HepG2 (cell line): ENCODE results near the gene CFAP91. TPM values are rescaled to one million over a fixed set of nuclear protein-coding genes. Genes with fewer than 3 reads are reported as not detected.

Experiments
- ATAC-seq: fragments of 200-7000 bp; cut with Tn5 transposase; 3 replicates; pipeline ENCODE4 v1.9.1; 2020; ENCODE audit warnings: mild to moderate bottlenecking, moderate library complexity
- BruUV-seq: library from RNA; stranded (reverse); fragments of 400-500 nt; replicated peaks from 2 replicates; lab custom pipeline; 2021; lab: Mats Ljungman, UMichigan
- CTCF ChIA-PET: fragments of 300-600 bp; formaldehyde crosslinking; extraction: SDS; loops from one replicate; lab custom pipeline; 2021; ENCODE audit warnings: low total read pairs, inconsistent platforms, low intra/inter-chr PET ratio; lab: Yijun Ruan, JAX
- POLR2A ChIA-PET: fragments of 350-600 bp; sonication (Branson Sonifier 250); formaldehyde crosslinking; loops from one replicate; lab custom pipeline; 2020; ENCODE audit warnings: antibody characterized with exemption, inconsistent platforms; lab: Yijun Ruan, JAX
- DNase-seq: peaks from one replicate; pipeline ENCODE4 v3.0.0-alpha.2; 2015; ENCODE audit warnings: low spot score
- FAIRE-seq: peaks from 3 replicates; lab custom pipeline; 2011; peaks lifted over from hg19 to GRCh38; lab: Jason Lieb, UNC
- H2AFZ ChIP-seq: one replicate; pipeline ENCODE4 v1.6.1; 2011; ENCODE audit warnings: low read length, inconsistent platforms
- H3K27ac ChIP-seq: fragments of 300-600 bp; 3 replicates; pipeline ENCODE4 v1.8.0; 2011; ENCODE audit warnings: mixed run types, mild to moderate bottlenecking, mixed read lengths, low read length, inconsistent platforms; ENCODE audit not compliant: insufficient read depth; ENCODE audit errors: extremely low read length
- H3K27me3 ChIP-seq, 2 experiments: fragments of 200-600 bp in 1 of 2; 2 replicates in 1 of 2; 3 replicates in 1 of 2; pipeline versions ENCODE4 v1.6.0 to v1.8.0; 2011; ENCODE audit warnings: low read length in 2 of 2, mild to moderate bottlenecking in 2 of 2, moderate library complexity in 2 of 2, inconsistent platforms in 1 of 2; ENCODE audit not compliant: insufficient read depth in 2 of 2, control insufficient read depth in 1 of 2
- H3K36me3 ChIP-seq, 2 experiments: fragments of 200-600 bp in 1 of 2; replicated peaks in 1 of 2; 2 replicates in 1 of 2; 3 replicates in 1 of 2; pipeline versions ENCODE4 v1.5.1 to v1.8.0; 2011; ENCODE audit warnings: low read length in 2 of 2, inconsistent platforms in 1 of 2; ENCODE audit not compliant: insufficient read depth in 2 of 2, control insufficient read depth in 1 of 2
- H3K4me1 ChIP-seq: 2 replicates; pipeline ENCODE4 v1.5.1; 2012; ENCODE audit warnings: low read length, inconsistent platforms; ENCODE audit not compliant: insufficient read depth
- H3K4me2 ChIP-seq: 2 replicates; pipeline ENCODE4 v1.6.0; 2011; ENCODE audit warnings: low read depth, low read length, inconsistent platforms
- H3K4me3 ChIP-seq, 3 experiments: fragments of 200-600 bp in 1 of 3; sonication (generic), shearing (Covaris generic) in 1 of 3; replicated peaks in 1 of 3; 2 replicates each; pipeline ENCODE4 v1.5.1; 2011 to 2016; ENCODE audit warnings: low read length in 3 of 3, inconsistent platforms in 2 of 3, low read depth in 2 of 3, mild to moderate bottlenecking in 2 of 3, control low read depth in 1 of 3, mixed read lengths in 1 of 3; ENCODE audit not compliant: insufficient read depth in 1 of 3
- H3K79me2 ChIP-seq: one replicate; pipeline ENCODE4 v1.6.1; 2011; ENCODE audit warnings: low read length, inconsistent platforms; ENCODE audit not compliant: insufficient read depth
- H3K9ac ChIP-seq: 2 replicates; pipeline ENCODE4 v1.6.0; 2011; ENCODE audit warnings: mild to moderate bottlenecking, low read depth, low read length, inconsistent platforms; ENCODE audit not compliant: insufficient read depth
- H3K9me3 ChIP-seq: 2 replicates; pipeline ENCODE4 v1.5.1; 2012; ENCODE audit warnings: mild to moderate bottlenecking, low read length
- H4K20me1 ChIP-seq: 2 replicates; pipeline ENCODE4 v1.6.0; 2011; ENCODE audit warnings: inconsistent platforms, mild to moderate bottlenecking, low read length, moderate library complexity; ENCODE audit not compliant: insufficient read depth
- ELF1 ChIP-seq: sonication (generic); formaldehyde crosslinking; IDR thresholded peaks from 2 replicates; pipeline ENCODE4 v1.4.0; 2020; ENCODE audit warnings: missing genetic modification reagents
- ELF3 ChIP-seq: IDR thresholded peaks from 2 replicates; pipeline ENCODE4 v1.6.1; 2016; ENCODE audit warnings: missing genetic modification reagents, missing compliant biosample characterization
- ETV6 ChIP-seq: sonication (generic); formaldehyde crosslinking; conservative IDR thresholded peaks from 2 replicates; pipeline ENCODE4 v1.4.0; 2020; ENCODE audit warnings: missing genetic modification reagents
- FOSL2 ChIP-seq: sonication (generic); formaldehyde crosslinking; IDR thresholded peaks from 2 replicates; pipeline ENCODE4 v1.4.0; 2020; ENCODE audit warnings: missing genetic modification reagents
- RBM39 ChIP-seq: fragments of 200-400 bp; formaldehyde crosslinking; IDR thresholded peaks from one replicate; pipeline ENCODE4 v1.6.1; 2018; ENCODE audit warnings: antibody characterized with exemption, mild to moderate bottlenecking, low read depth, low read length; ENCODE audit not compliant: poor library complexity, severe bottlenecking
- ZNF646 ChIP-seq: sonication (generic); formaldehyde crosslinking; IDR thresholded peaks from 2 replicates; pipeline ENCODE4 v1.9.0; 2021; ENCODE audit warnings: mild to moderate bottlenecking, missing genetic modification reagents
- WGBS: methylation state at CpG from one replicate; pipeline ENCODE4 v1.1.6; 2017; ENCODE audit warnings: low lambda C conversion rate; 5-methylcytosine and 5-hydroxymethylcytosine counted together
- in situ Hi-C: cut with HindIII; loops from 2 replicates; pipeline ENCODE4 v1.10.0; 2017; ENCODE audit warnings: low pct_unique_long_range_greater_than_20kb; ENCODE audit not compliant: extremely low pct_ligation_motif_present
- intact Hi-C: fragments of 100-400 bp; cut with micrococcal nuclease; formaldehyde crosslinking; loops from one replicate; pipeline ENCODE4 v1.10.0; 2022; ENCODE audit not compliant: unreplicated experiment
- polyA plus RNA-seq, 8 experiments: library from polyadenylated mRNA; depleted of rRNA in 3 of 8; stranded (reverse) in 7 of 8; unstranded in 1 of 8; fragments of >200 nt; fragmentation: Illumina TruSeq in 4 of 8; extraction: Trizol in 4 of 8; gene quantifications; 2 replicates each; pipeline versions ENCODE4 v1.2.1 to v1.2.3, GENCODE V29; 2011 to 2016; ENCODE audit warnings: low read depth in 4 of 8, missing spikeins in 1 of 8, mixed read lengths in 1 of 8; ENCODE audit not compliant: insufficient read depth in 1 of 8
- total RNA-seq, 5 experiments: library from RNA; depleted of rRNA; stranded (reverse); fragments of >200 nt; fragmentation: Illumina TruSeq; extraction: Trizol; gene quantifications; 2 replicates each; pipeline ENCODE4 v1.2.3, GENCODE V29; 2016; ENCODE audit warnings: low read depth in 1 of 5

Gene CFAP91
- total and polyA plus RNA-seq, 2 of the 13 experiments (the other 11 are each of a cell fraction or from before 2014, with no cell fraction given), result not detected

- CTCF ChIA-PET, result no interaction called here
- Histone ChIP-seq H3K79me2 (no peaks in the 10 kb centered on the region), H4K20me1 (no peaks in the 10 kb centered on the region), H3K27me3 (no peaks in the 10 kb centered on the region; a peak in 1 of 5 replicates), H3K4me1 (peaks cover 11% of the 10 kb centered on the region), H3K27ac (no peak overlapping the region), H3K9ac (no peak overlapping the region), H3K36me3 (no peaks in the 10 kb centered on the region), H3K4me2 (peak overlapping the region; percentile 43; the same call in 1 of the 2 replicates), H3K4me3 (no peak overlapping the region), H2AFZ (peak overlapping the region; percentile 81), H3K9me3 (no peaks in the 10 kb centered on the region)
- POLR2A ChIA-PET, result no interaction called here
- ATAC-seq (no peak; the same call in 2 of the 3 replicates), FAIRE-seq (no peak), DNase-seq (peak; percentile 3)
- TF ChIP-seq ETV6 (CRISPR knock-in tag), result no peak
- TF ChIP-seq RBM39, result no peak
- peak; percentile 84 for TF ChIP-seq ELF3 (CRISPR knock-in tag)
- no peak for TF ChIP-seq ZNF646 (CRISPR knock-in tag)
- TF ChIP-seq ELF1 (CRISPR knock-in tag), result peak; percentile 79
- TF ChIP-seq FOSL2 (CRISPR knock-in tag), result peak; percentile 71
- in situ Hi-C loops (no loop called here), intact Hi-C loops (no loop called here)
- no TSS peak for BruUV-seq
- WGBS, result 64% methylated on average over 4 of the region's 4 CpGs
Measured at GRCh38 chr3:119700269-119700919, 2.4 kb upstream of the CFAP91 start.
